Measurements from ENCODE around the gene RAI14. TPM values are rescaled to one million over a fixed set of nuclear protein-coding genes. Genes with fewer than 3 reads are reported as not detected.
"Not testable (repeated sequence)": the region's sequence is repeated elsewhere in the genome, so short reads cannot be mapped to it uniquely, and the experiment has no call there.

RAI14 gene
- total RNA-seq, 2 experiments from 2014 or later = 1.1 to 2.3 TPM

- POLR2A ChIA-PET = interaction anchor here (0.7 kb wide), 1 partner anchor 65 kb away, joined by 3 read pairs; no protein-coding TSS in a partner anchor
- H3K27me3 Mint-ChIP-seq = peaks cover 7% of the 10 kb centered on the region
- no peaks in the 10 kb centered on the region for H3K36me3 Mint-ChIP-seq (ENCODE audit: low read depth)
- no peaks in the 10 kb centered on the region for H3K4me1 Mint-ChIP-seq (ENCODE audit: low read depth)
- H3K9me3 Mint-ChIP-seq = no peaks in the 10 kb centered on the region
- H3K4me3 Mint-ChIP-seq = no peak overlapping the region
- DNase-seq = no peak
- no peak for ATAC-seq
- CTCF ChIA-PET = interaction anchor here (0.7 to 1.1 kb wide), 3 partner anchors 11 to 342 kb away, joined by 3 to 4 read pairs (median 3); partner anchors contain the start of gene TTC23L
- H3K27ac Mint-ChIP-seq = no peak overlapping the region
- intact Hi-C loops (cut with micrococcal nuclease) = no loop called here
- no peak for TF ChIP-seq CTCF (IDR thresholded peaks at IDR 0.05)
Measured at GRCh38 chr5:34827588-34828506, 171.7 kb downstream of the RAI14 start.

- POLR2A ChIA-PET; H3K27ac Mint-ChIP-seq; H3K36me3 Mint-ChIP-seq (ENCODE audit: low read depth); H3K9me3 Mint-ChIP-seq; H3K27me3 Mint-ChIP-seq; ATAC-seq; DNase-seq; intact Hi-C loops (cut with micrococcal nuclease); H3K4me1 Mint-ChIP-seq (ENCODE audit: low read depth); H3K4me3 Mint-ChIP-seq; CTCF ChIA-PET: not testable (repeated sequence)
Measured at GRCh38 chr5:34830827-34831226, 174.7 kb downstream of the RAI14 start.

GRCh38 chr5:34831303-34831702 is 175.2 kb downstream of the RAI14 start:
- intact Hi-C loops (cut with micrococcal nuclease) = no loop called here
- CTCF ChIA-PET = interaction anchor here (1.3 kb wide), 1 partner anchor 308 kb away, joined by 4 read pairs; no protein-coding TSS in a partner anchor

GRCh38 chr5:34832568-34832967 is 176.4 kb downstream of the RAI14 start:
- Mint-ChIP-seq H3K4me1 (ENCODE audit: low read depth) (no peaks in the 10 kb centered on the region), H3K27ac (no peak overlapping the region), H3K27me3 (peaks cover 6% of the 10 kb centered on the region), H3K4me3 (no peak overlapping the region), H3K36me3 (ENCODE audit: low read depth) (no peaks in the 10 kb centered on the region), H3K9me3 (no peaks in the 10 kb centered on the region)
- intact Hi-C loops (cut with micrococcal nuclease) = no loop called here
- TF ChIP-seq CTCF (IDR thresholded peaks at IDR 0.05) = no peak
- ATAC-seq (no peak), DNase-seq (no peak)
- ChIA-PET POLR2A (interaction anchor here (0.5 kb wide), 1 partner anchor 33 kb away, joined by 4 read pairs; no protein-coding TSS in a partner anchor), CTCF (interaction anchor here (1.3 kb wide), 1 partner anchor 309 kb away, joined by 4 read pairs; no protein-coding TSS in a partner anchor)

More at GRCh38 chr5:34831303-34831702, 175.2 kb downstream of the RAI14 start:
- DNase-seq = no peak
- POLR2A ChIA-PET = no interaction called here
- no peak overlapping the region for H3K27ac Mint-ChIP-seq
- no peaks in the 10 kb centered on the region for H3K36me3 Mint-ChIP-seq (ENCODE audit: low read depth)
- peaks cover 7% of the 10 kb centered on the region for H3K27me3 Mint-ChIP-seq
- no peak for ATAC-seq
- H3K4me3 Mint-ChIP-seq = no peak overlapping the region
- H3K9me3 Mint-ChIP-seq = no peaks in the 10 kb centered on the region
- TF ChIP-seq CTCF (IDR thresholded peaks at IDR 0.05) = no peak
- H3K4me1 Mint-ChIP-seq (ENCODE audit: low read depth) = no peaks in the 10 kb centered on the region

GRCh38 chr5:34833090-34833489 is 177.0 kb downstream of the RAI14 start:
- H3K9me3 Mint-ChIP-seq = no peaks in the 10 kb centered on the region
- TF ChIP-seq CTCF (IDR thresholded peaks at IDR 0.05) = no peak
- no peak overlapping the region for H3K4me3 Mint-ChIP-seq
- H3K4me1 Mint-ChIP-seq (ENCODE audit: low read depth) = no peaks in the 10 kb centered on the region
- CTCF ChIA-PET = no interaction called here
- POLR2A ChIA-PET = no interaction called here
- no peaks in the 10 kb centered on the region for H3K36me3 Mint-ChIP-seq (ENCODE audit: low read depth)
- H3K27me3 Mint-ChIP-seq = peaks cover 3% of the 10 kb centered on the region
- ATAC-seq (no peak), DNase-seq (no peak)
- intact Hi-C loops (cut with micrococcal nuclease) = no loop called here
- H3K27ac Mint-ChIP-seq = no peak overlapping the region

Data from activated CD8-positive, alpha-beta T cell treated with anti-CD3 and anti-CD28 coated beads for 36 hours (primary cell).